ENCODE results near the gene HOXD9.

Gene HOXD9

GRCh38 chr2:176122683-176123410 is at the start of gene HOXD9:
HOXD9 (plus strand) TSS chr2:176122719; CDS start chr2:176122769, 50 bp downstream.
- DNase-seq = no peak

- DNase-seq = no peak
Observed at GRCh38 chr2:176072951-176073904, 49.3 kb upstream of the HOXD9 start.

GRCh38 chr2:176074919-176075425 is 47.5 kb upstream of the HOXD9 start:
- no peak for DNase-seq

GRCh38 chr2:176075481-176075880 is 47.0 kb upstream of the HOXD9 start:
- no peak for DNase-seq

- DNase-seq = no peak
Observed at GRCh38 chr2:176076063-176076462, 46.5 kb upstream of the HOXD9 start.

- no peak for DNase-seq
Observed at GRCh38 chr2:176076796-176077195, 45.7 kb upstream of the HOXD9 start.

GRCh38 chr2:176078541-176079284 is 43.8 kb upstream of the HOXD9 start:
- no peak for DNase-seq

- no peak for DNase-seq
Observed at GRCh38 chr2:176079285-176079830, 43.2 kb upstream of the HOXD9 start.

- no peak for DNase-seq
Observed at GRCh38 chr2:176079831-176080539, 42.5 kb upstream of the HOXD9 start.

- DNase-seq = no peak
Observed at GRCh38 chr2:176080540-176081375, 41.8 kb upstream of the HOXD9 start.

- DNase-seq = no peak
Observed at GRCh38 chr2:176081376-176081836, 41.1 kb upstream of the HOXD9 start.

- no peak for DNase-seq
Observed at GRCh38 chr2:176081837-176082524, 40.5 kb upstream of the HOXD9 start.

- DNase-seq = no peak
Observed at GRCh38 chr2:176082525-176082823, 40.0 kb upstream of the HOXD9 start.

GRCh38 chr2:176082824-176083751 is 39.4 kb upstream of the HOXD9 start:
- DNase-seq = no peak

GRCh38 chr2:176083796-176084261 is 38.7 kb upstream of the HOXD9 start, which contains the start of gene EVX2:
EVX2 (minus strand) TSS chr2:176083962; CDS start chr2:176083776, 186 bp downstream.
- no peak for DNase-seq

- DNase-seq = no peak
Observed at GRCh38 chr2:176084611-176085119, 37.9 kb upstream of the HOXD9 start.

GRCh38 chr2:176085120-176085788 is 37.3 kb upstream of the HOXD9 start:
- DNase-seq = no peak

Measured in hippocampal formation (tissue), 2 donors.